ENCODE data around the gene ALDH8A1. TPM values are rescaled to one million over a fixed set of nuclear protein-coding genes. Genes with fewer than 3 reads are reported as not detected.

ALDH8A1 gene
- total RNA-seq, 1 experiment from 2014 or later: not detected

- Histone ChIP-seq H3K36me3 (ENCODE audit: control insufficient read depth, insufficient read depth, low read length) (no peaks in the 10 kb centered on the region), H3K27ac (ENCODE audit: low read length) (no peak overlapping the region), H3K4me3 (ENCODE audit: low read depth in 2 of 2, low read length in 2 of 2) (no peak overlapping the region), H3K27me3 (ENCODE audit: control insufficient read depth, insufficient read depth, low read length) (no peaks in the 10 kb centered on the region), H3K9me3 (ENCODE audit: control insufficient read depth, insufficient read depth, low read depth, low read length) (peaks cover 3% of the 10 kb centered on the region; the same call in 1 of the 2 replicates), H3K4me1 (ENCODE audit: control insufficient read depth, insufficient read depth, low read length) (no peaks in the 10 kb centered on the region)
- DNase-seq (ENCODE audit: low read depth, low spot score) (no peak), ATAC-seq (no peak)
- TF ChIP-seq POLR2AphosphoS5 (IDR thresholded peaks at IDR 0.05; ENCODE audit: low read depth, low read length) (no peak), TCF7L2 (IDR thresholded peaks at IDR 0.05; ENCODE audit: low read depth, low read length) (no peak), REST (IDR thresholded peaks at IDR 0.05; ENCODE audit: insufficient read depth in 1 of 2, low read depth in 2 of 2, low read length in 1 of 2) (no peak)
- CTCF ChIA-PET: no interaction called here
- in situ Hi-C loops (cut with HindIII; ENCODE audit: low pct_unique_long_range_greater_than_20kb, low sequenced_read_pairs): no loop called here
- intact Hi-C loops (cut with micrococcal nuclease; ENCODE audit: unreplicated experiment): no loop called here
- POLR2A ChIA-PET: no interaction called here
- BruUV-seq (replicated peaks): no TSS peak
Measured at GRCh38 chr6:134896910-134897309, 53.0 kb downstream of the ALDH8A1 start.

GRCh38 chr6:134894800-134895199 is 55.1 kb downstream of the ALDH8A1 start:
- H3K4me3 ChIP-seq (ENCODE audit: low read depth in 2 of 2, low read length in 2 of 2): no peak overlapping the region
- intact Hi-C loops (cut with micrococcal nuclease; ENCODE audit: unreplicated experiment): no loop called here
- no peaks in the 10 kb centered on the region for H3K36me3 ChIP-seq (ENCODE audit: control insufficient read depth, insufficient read depth, low read length)
- CTCF ChIA-PET: no interaction called here
- BruUV-seq (replicated peaks): no TSS peak
- no peaks in the 10 kb centered on the region for H3K27me3 ChIP-seq (ENCODE audit: control insufficient read depth, insufficient read depth, low read length)
- DNase-seq (ENCODE audit: low read depth, low spot score): no peak
- POLR2A ChIA-PET: no interaction called here
- in situ Hi-C loops (cut with HindIII; ENCODE audit: low pct_unique_long_range_greater_than_20kb, low sequenced_read_pairs): no loop called here
- no peaks in the 10 kb centered on the region for H3K4me1 ChIP-seq (ENCODE audit: control insufficient read depth, insufficient read depth, low read length)
- no peak overlapping the region for H3K27ac ChIP-seq (ENCODE audit: low read length)
- no peak for ATAC-seq
- TF ChIP-seq TCF7L2 (IDR thresholded peaks at IDR 0.05; ENCODE audit: low read depth, low read length) (no peak), SIN3A (IDR thresholded peaks at IDR 0.05; ENCODE audit: borderline replicate concordance, insufficient read depth, low read depth, low read length) (no peak), POLR2AphosphoS5 (IDR thresholded peaks at IDR 0.05; ENCODE audit: low read depth, low read length) (no peak), CTCF (IDR thresholded peaks at IDR 0.05) (no peak), REST (IDR thresholded peaks at IDR 0.05; ENCODE audit: insufficient read depth in 1 of 2, low read depth in 2 of 2, low read length in 1 of 2) (no peak)
- peaks cover 7% of the 10 kb centered on the region; the same call in 1 of the 2 replicates for H3K9me3 ChIP-seq (ENCODE audit: control insufficient read depth, insufficient read depth, low read depth, low read length)
